A673 (cell line): Measurements from ENCODE around the gene DNAAF8.

Experiments
- EZH2 ChIP-seq: fragments of 200-600 bp; sonication (generic); IDR thresholded peaks from 2 replicates; pipeline ENCODE4 v1.6.1; 2017; ENCODE audit warnings: borderline replicate concordance, low read depth, mild to moderate bottlenecking, mixed read lengths, antibody characterized with exemption, low read length; ENCODE audit not compliant: poor library complexity, severe bottlenecking
- TF ChIP-seq, protein P1 (sequence below): fragments of 300-800, 200-600 bp; sonication (generic); conservative IDR thresholded peaks from 2 replicates; pipeline ENCODE4 v1.5.1; 2017; ENCODE audit warnings: low read depth, mild to moderate bottlenecking, antibody characterized with exemption, low read length, moderate library complexity, mixed read lengths

DNA sequence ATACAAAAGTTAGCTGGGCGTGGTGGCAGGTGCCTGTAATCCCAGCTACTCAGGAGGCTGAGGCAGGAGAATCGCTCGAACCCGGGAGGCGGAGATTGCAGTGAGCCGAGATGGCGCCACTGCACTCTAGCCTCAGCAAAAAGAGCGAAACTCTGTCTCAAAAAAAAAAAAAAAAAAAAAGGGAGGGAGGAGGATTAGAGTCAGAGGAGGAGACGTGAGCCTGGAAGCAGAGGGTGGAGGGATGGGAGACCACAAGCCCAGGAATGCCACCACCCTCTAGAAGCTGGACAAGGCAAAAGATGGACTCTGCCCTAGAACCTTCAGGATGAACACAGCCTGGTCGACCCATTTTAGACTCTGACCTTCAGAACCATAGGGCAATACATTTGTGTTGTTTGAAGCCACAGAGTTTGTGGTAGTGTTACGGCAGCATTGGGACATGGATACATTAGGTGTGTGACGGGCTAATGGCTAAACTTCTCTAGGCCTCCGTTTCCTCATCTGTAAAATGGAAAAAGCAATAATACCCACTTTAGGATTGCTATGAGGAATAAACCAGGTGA is 58.7 kb downstream of the DNAAF8 start:
- TF ChIP-seq, protein P1, sequence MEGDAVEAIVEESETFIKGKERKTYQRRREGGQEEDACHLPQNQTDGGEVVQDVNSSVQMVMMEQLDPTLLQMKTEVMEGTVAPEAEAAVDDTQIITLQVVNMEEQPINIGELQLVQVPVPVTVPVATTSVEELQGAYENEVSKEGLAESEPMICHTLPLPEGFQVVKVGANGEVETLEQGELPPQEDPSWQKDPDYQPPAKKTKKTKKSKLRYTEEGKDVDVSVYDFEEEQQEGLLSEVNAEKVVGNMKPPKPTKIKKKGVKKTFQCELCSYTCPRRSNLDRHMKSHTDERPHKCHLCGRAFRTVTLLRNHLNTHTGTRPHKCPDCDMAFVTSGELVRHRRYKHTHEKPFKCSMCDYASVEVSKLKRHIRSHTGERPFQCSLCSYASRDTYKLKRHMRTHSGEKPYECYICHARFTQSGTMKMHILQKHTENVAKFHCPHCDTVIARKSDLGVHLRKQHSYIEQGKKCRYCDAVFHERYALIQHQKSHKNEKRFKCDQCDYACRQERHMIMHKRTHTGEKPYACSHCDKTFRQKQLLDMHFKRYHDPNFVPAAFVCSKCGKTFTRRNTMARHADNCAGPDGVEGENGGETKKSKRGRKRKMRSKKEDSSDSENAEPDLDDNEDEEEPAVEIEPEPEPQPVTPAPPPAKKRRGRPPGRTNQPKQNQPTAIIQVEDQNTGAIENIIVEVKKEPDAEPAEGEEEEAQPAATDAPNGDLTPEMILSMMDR: no peak
- no peak for TF ChIP-seq EZH2
